ENCODE data around the gene EMSY.
"Not testable (repeated sequence)": the region's sequence is repeated elsewhere in the genome, so short reads cannot be mapped to it uniquely, and the experiment has no call there.

EMSY gene

GRCh38 chr11:76572181-76572875 lies 127.5 kb downstream of the EMSY start:
- not testable (repeated sequence) for DNase-seq

- DNase-seq: no peak
Measured at GRCh38 chr11:76574406-76574805, 129.6 kb downstream of the EMSY start.

- no peak for DNase-seq
Measured at GRCh38 chr11:76574879-76575278, 130.1 kb downstream of the EMSY start.

DNA sequence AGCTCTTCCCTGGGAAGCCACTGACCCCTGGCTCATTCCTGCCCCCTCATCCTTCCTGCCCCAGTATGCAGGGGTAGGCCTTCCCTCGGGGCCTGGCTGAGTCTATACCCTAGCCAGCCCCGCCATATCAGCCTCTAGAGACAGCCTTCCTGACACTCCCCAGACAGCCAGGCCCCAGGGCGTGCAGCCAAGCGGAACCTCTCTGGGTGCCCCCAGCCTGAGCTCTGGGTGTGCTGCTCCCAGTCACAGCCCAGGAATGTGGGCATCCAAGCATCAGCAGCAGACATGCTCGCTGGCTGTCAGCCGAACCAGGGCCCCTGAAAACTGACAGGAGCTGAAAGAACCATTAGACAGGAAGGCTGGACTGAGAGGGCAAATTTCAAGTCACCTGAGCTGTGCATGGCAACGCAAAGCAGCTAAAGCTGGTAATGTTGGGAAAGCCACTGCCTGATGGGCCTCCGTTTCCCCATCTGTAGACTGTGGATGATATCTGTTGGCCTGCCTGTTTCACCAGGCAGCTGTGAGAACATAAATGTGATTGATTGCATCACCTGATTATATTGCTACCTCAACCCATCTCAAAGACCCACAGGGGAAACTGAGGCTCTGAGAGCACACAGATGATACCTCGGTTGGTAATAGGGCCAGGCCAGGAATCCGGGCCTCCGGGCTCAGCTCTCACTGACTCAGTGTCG lies 132.6 kb downstream of the EMSY start:
- no peak for DNase-seq

GRCh38 chr11:76577921-76578653 lies 133.3 kb downstream of the EMSY start:
- DNase-seq: no peak

DNA sequence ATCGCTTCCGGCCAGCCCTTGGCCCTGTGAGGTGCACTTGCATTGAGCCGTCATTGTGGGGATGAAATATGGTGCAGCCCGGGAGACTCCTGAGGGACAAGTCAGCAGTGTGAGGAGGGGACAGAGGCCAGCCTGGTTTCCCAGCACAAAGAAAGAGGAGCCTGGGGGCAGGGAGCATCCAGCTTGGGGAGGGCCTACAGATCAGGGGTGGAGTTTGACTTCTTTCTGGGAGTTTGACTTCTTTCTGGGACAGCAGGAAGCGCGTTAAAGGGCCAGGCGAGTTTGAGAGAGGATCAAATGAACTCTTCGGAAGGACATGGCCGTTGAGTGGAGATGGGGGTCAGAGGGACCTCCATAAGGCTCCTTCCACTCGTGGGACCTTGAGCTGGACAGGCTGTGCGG lies 133.8 kb downstream of the EMSY start:
- no peak for DNase-seq

- DNase-seq: no peak
Measured at GRCh38 chr11:76579056-76579751, 134.4 kb downstream of the EMSY start.

DNA sequence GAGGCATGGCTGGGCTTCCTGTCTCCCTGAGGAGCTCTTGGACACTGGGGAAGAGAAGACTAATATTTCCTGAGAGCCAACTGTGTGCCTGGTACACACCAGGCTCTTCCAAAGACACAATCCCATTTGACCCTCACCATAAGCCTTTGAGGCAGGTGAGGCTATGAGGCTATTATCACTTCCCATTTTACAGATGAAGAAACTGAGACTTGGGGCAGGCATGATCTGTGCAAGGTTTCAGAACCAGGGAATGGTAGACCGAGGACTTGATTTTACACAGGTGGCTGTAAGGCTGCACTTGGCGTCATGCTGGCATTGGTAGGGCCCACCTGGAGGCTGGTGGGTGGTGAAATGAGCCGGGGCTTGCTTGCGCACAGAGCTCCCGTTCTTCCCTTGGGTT lies 134.9 kb downstream of the EMSY start:
- no peak for DNase-seq

GRCh38 chr11:76582471-76582870 lies 137.7 kb downstream of the EMSY start:
- not testable (repeated sequence) for DNase-seq

GRCh38 chr11:76587820-76588454 lies 143.1 kb downstream of the EMSY start:
- DNase-seq: no peak

GRCh38 chr11:76588455-76589325 lies 143.9 kb downstream of the EMSY start:
- DNase-seq: no peak

DNA sequence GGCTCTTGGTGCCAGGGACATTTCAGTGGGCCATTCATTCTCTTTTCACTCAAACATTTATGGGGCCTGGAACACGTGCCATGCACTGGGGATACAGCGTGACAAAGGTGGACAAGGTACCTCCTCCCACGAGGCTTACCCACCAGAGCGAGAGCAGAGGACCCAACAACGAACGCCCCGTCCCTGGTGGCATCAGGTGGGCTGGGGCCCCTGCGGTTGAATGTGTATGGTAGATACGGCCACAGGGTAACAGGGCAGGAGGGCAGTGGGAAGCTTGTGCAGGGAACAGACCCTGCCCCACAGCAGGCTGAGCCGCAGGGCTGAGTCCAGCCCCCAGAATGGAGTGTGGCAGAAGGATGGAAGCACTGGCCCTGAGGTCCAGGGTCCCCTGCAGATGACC lies 144.7 kb downstream of the EMSY start:
- no peak for DNase-seq

GRCh38 chr11:76589964-76590950 lies 145.4 kb downstream of the EMSY start:
- no peak for DNase-seq

DNA sequence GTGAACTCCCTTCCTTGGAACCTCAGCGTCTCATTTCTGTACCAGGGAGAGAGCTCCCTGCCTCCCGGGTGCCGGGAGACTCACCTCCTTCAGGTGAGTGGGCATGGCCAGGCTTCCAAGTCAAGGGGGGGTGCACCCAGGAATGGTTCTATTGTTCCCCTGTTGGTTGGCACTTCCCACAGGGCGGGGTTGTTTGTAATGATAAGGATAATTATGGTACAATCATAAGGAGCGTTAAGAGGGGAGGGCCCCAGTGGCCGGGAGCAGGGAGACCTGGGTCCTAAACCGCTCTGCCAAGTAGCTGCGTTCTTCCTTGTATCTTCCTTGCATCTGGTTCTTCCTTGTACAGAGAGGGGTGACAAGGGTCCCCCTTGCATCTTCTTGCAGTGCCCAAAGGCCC lies 146.6 kb downstream of the EMSY start:
- peak; percentile 43 for DNase-seq

DNA sequence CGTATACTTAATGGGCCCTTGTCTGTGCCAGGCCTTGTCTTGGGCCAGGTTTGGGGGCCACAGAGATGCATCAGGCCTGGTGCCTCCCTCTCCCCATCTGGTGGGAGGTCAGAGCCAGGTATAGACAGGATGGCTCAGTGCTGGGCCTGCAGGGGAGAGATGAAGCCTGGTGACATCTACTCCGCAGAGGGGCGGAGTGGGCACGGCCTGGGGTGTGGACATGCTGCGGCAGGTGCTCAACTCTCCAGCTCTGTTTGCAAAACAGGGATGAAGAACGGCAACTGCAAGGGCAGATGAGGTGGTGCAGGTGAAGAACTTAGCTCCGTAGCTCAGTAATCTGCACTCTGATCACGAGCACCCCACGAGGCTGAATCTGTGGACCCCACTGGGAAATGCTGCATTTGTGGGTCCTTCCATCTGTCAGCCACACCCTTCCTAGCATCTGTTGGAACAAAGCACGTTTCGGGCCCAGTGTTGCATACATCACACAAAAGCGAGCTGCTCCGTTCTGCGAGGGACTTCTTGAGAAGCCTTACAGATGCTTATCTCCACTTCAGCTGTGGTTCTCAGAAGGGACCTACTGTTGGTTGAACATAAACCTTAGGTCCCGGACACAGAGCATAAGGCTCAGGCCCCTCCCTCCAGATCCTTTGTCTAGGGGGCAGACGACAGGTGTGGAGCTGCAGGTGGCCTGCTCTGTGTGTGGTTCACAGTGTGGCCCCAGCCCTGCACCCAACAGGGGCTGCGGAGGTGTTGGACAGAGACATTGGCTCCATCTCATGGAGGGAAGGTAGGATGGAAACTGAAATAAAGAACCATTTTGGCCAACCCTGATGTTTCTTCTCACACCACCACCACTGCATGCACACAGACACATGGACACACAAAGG lies 147.5 kb downstream of the EMSY start:
- peak; percentile 81 for DNase-seq

DNA sequence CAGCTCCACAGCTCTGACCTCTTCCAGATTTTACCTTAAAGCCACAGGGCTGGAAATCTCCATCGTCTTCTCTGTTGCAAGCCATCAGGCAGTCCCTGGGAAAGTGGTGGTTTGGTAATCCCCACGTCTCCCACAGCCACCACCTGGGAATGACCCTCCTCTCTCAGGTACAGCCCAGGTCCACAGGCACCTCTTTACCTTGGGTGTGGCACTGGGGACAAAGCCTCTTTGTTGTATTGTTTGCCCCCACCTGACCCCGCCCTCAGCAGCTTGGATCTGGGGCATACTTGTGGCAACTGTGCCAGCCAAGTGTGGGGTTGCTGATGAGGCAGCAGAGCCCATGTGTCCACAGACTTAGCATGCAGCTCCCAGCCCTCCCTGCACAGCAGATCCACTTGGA lies 148.1 kb downstream of the EMSY start:
- DNase-seq: peak; percentile 51

- not testable (repeated sequence) for DNase-seq
Measured at GRCh38 chr11:76595091-76595490, 150.3 kb downstream of the EMSY start.

GRCh38 chr11:76596652-76597051 lies 151.8 kb downstream of the EMSY start:
- DNase-seq: no peak

Measured in COR-L47 (cell line).